Endothelial cell of umbilical vein (primary cell): ENCODE measurements around the gene LIPT1. TPM values are rescaled to one million over a fixed set of nuclear protein-coding genes. Genes with fewer than 3 reads are reported as not detected.

ENCODE experiments used
- BruUV-seq: library from RNA; stranded (reverse); fragments of 400-500 nt; replicated peaks from 2 replicates; lab custom pipeline; 2021; lab: Mats Ljungman, UMichigan
- CTCF ChIA-PET: fragments of 300-600, 350-600 bp; sonication (Branson Sonifier 250); formaldehyde crosslinking; loops from one replicate; lab custom pipeline; 2021; ENCODE audit warnings: antibody characterized with exemption, inconsistent platforms; lab: Charles Lee
- POLR2A ChIA-PET: fragments of 300-600, 350-600 bp; sonication (Branson Sonifier 250); formaldehyde crosslinking; loops from one replicate; lab custom pipeline; 2021; ENCODE audit warnings: antibody characterized with exemption, inconsistent platforms; lab: Charles Lee
- DNase-seq: peaks from one replicate; pipeline ENCODE4 v3.0.0-alpha.2; 2011; ENCODE audit warnings: low read depth, low spot score
- FAIRE-seq: peaks from 2 replicates; lab custom pipeline; 2011; peaks lifted over from hg19 to GRCh38; lab: Jason Lieb, UNC
- H2AFZ ChIP-seq: 2 replicates; pipeline ENCODE4 v1.6.0; 2012; ENCODE audit warnings: low read depth, low read length, control low read depth, inconsistent platforms
- H3K27ac ChIP-seq: 2 replicates; pipeline ENCODE4 v1.5.1; 2011; ENCODE audit warnings: low read depth, mild to moderate bottlenecking, control low read depth, low read length, moderate library complexity; ENCODE audit not compliant: insufficient read depth
- H3K27me3 ChIP-seq, 2 experiments: 2 replicates each; pipeline versions ENCODE4 v1.6.0 to v1.6.1; 2011; ENCODE audit warnings: low read length in 2 of 2, mixed read lengths in 1 of 2; ENCODE audit not compliant: control insufficient read depth in 2 of 2, insufficient read depth in 2 of 2
- H3K36me3 ChIP-seq, 2 experiments: 2 replicates in 1 of 2; 3 replicates in 1 of 2; pipeline ENCODE4 v1.5.1; 2011; ENCODE audit warnings: low read length in 2 of 2, mild to moderate bottlenecking in 1 of 2, moderate library complexity in 1 of 2; ENCODE audit not compliant: control insufficient read depth in 2 of 2, insufficient read depth in 2 of 2; ENCODE audit errors: extremely low read depth in 1 of 2
- H3K4me1 ChIP-seq: 3 replicates; pipeline ENCODE4 v1.5.1; 2011; ENCODE audit warnings: mild to moderate bottlenecking, low read length; ENCODE audit not compliant: control insufficient read depth, insufficient read depth; ENCODE audit errors: extremely low read depth
- H3K4me2 ChIP-seq: 2 replicates; pipeline ENCODE4 v1.6.1; 2011; ENCODE audit warnings: low read length, control low read depth, mixed read lengths; ENCODE audit not compliant: insufficient read depth
- H3K4me3 ChIP-seq, 3 experiments: fragments of 200-600 bp in 1 of 3; sonication (generic), shearing (Covaris generic) in 1 of 3; replicated peaks in 1 of 3; 2 replicates each; pipeline ENCODE4 v1.5.1; 2011 to 2016; ENCODE audit warnings: control low read depth in 3 of 3, low read length in 3 of 3, mild to moderate bottlenecking in 2 of 3, inconsistent platforms in 1 of 3, low read depth in 1 of 3, moderate library complexity in 1 of 3; ENCODE audit not compliant: insufficient read depth in 1 of 3
- H3K79me2 ChIP-seq: 2 replicates; pipeline ENCODE4 v1.6.0; 2012; ENCODE audit warnings: low read length, inconsistent platforms; ENCODE audit not compliant: control insufficient read depth, insufficient read depth
- H3K9ac ChIP-seq: replicated peaks from 2 replicates; pipeline ENCODE3; 2011; ENCODE audit warnings: low read length, control low read depth; ENCODE audit not compliant: insufficient read depth; ENCODE audit errors: extremely low read depth
- H3K9me1 ChIP-seq: replicated peaks from 3 replicates; pipeline ENCODE4 v1.6.0; 2011; ENCODE audit warnings: mild to moderate bottlenecking, low read length; ENCODE audit not compliant: control insufficient read depth, insufficient read depth; ENCODE audit errors: extremely low read depth
- H3K9me3 ChIP-seq: replicated peaks from 2 replicates; pipeline ENCODE4 v1.5.1; 2012; ENCODE audit warnings: low read length, inconsistent platforms; ENCODE audit not compliant: control insufficient read depth, insufficient read depth
- H4K20me1 ChIP-seq: replicated peaks from 2 replicates; pipeline ENCODE3; 2011; ENCODE audit warnings: mild to moderate bottlenecking, low read length; ENCODE audit not compliant: control insufficient read depth, insufficient read depth; ENCODE audit errors: extremely low read depth
- CTCF ChIP-seq, 2 donors: IDR thresholded peaks; 1 replicate in 1 of 2; 2 replicates in 1 of 2; pipeline ENCODE4 v1.5.1; 2011; ENCODE audit warnings: low read length in 2 of 2, mild to moderate bottlenecking in 2 of 2, moderate library complexity in 2 of 2, control low read depth in 1 of 2, inconsistent platforms in 1 of 2, low read depth in 1 of 2; ENCODE audit not compliant: insufficient read depth in 1 of 2; ENCODE audit errors: extremely low read depth in 1 of 2
- EZH2 ChIP-seq: IDR thresholded peaks from 2 replicates; pipeline ENCODE4 v1.6.1; 2012; ENCODE audit warnings: borderline replicate concordance, low read depth, mild to moderate bottlenecking, moderate library complexity, low read length, inconsistent platforms; ENCODE audit not compliant: severe bottlenecking
- FOS ChIP-seq: IDR thresholded peaks from 2 replicates; pipeline ENCODE4 v1.6.1; 2011; ENCODE audit warnings: mild to moderate bottlenecking, low read length, moderate library complexity, borderline replicate concordance; ENCODE audit not compliant: insufficient read depth
- GATA2 ChIP-seq: IDR thresholded peaks from 2 replicates; pipeline ENCODE4 v1.7.0; 2011; ENCODE audit warnings: low read depth, mild to moderate bottlenecking, moderate library complexity, mixed read lengths, low read length; ENCODE audit not compliant: insufficient read length, insufficient read depth
- JUN ChIP-seq: IDR thresholded peaks from 2 replicates; pipeline ENCODE4 v1.6.1; 2011; ENCODE audit warnings: borderline replicate concordance, low read depth; ENCODE audit not compliant: insufficient read length, insufficient read depth
- MYC ChIP-seq: IDR thresholded peaks from one replicate; pipeline ENCODE4 v1.6.1; 2011; ENCODE audit warnings: mild to moderate bottlenecking, low read depth, low read length
- POLR2A ChIP-seq: IDR thresholded peaks from 2 replicates; pipeline ENCODE4 v1.6.1; 2012; ENCODE audit warnings: low read depth, mild to moderate bottlenecking, control low read depth, low read length
- POLR2AphosphoS5 ChIP-seq: IDR thresholded peaks from 2 replicates; pipeline ENCODE4 v1.6.1; 2012; ENCODE audit warnings: low read depth, mild to moderate bottlenecking, control low read depth, low read length, moderate library complexity; ENCODE audit not compliant: insufficient read depth
- dilution Hi-C: fragments of 300-500 bp; cut with MboI; formaldehyde crosslinking; loops from one replicate; pipeline ENCODE4 v1.15.0; 2019; ENCODE audit warnings: low sequenced_read_pairs; ENCODE audit not compliant: extremely low pct_ligation_motif_present
- intact Hi-C: fragments of 100-400 bp; cut with micrococcal nuclease; formaldehyde crosslinking; loops from one replicate; pipeline ENCODE4 v1.10.0; 2022
- polyA plus RNA-seq, 4 experiments: library from polyadenylated mRNA; depleted of rRNA in 3 of 4; stranded (reverse) in 3 of 4; unstranded in 1 of 4; fragments of >200 nt; gene quantifications; 2 replicates each; pipeline versions ENCODE4 v1.2.1 to v1.2.3, GENCODE V29; 2011 to 2012; ENCODE audit warnings: missing spikeins in 1 of 4
- total RNA-seq: library from RNA; stranded (reverse); gene quantifications from 2 replicates; pipeline ENCODE4 v1.2.3, GENCODE V29; 2021
- TF ChIP-seq, protein P1 (sequence below): IDR thresholded peaks from 2 replicates; pipeline ENCODE4 v1.6.1; 2011; ENCODE audit not compliant: insufficient read depth, insufficient read length

The LIPT1 gene
- total and polyA plus RNA-seq, 2 donors (not counting 3 experiments of a cell fraction or from before 2014, with no cell fraction given), result 3.3 to 4.8 TPM

- H3K9me3 ChIP-seq, result no peaks in the 10 kb centered on the region
- H3K36me3 ChIP-seq, result no peaks in the 10 kb centered on the region
- H4K20me1 ChIP-seq, result no peaks in the 10 kb centered on the region
- dilution Hi-C loops (no loop called here), intact Hi-C loops (loop anchor here (1.0 kb wide), 3 partner anchors 40 to 309 kb away; partner anchors contain the start of genes C2orf15, REV1 and TXNDC9)
- peak within 1 kb of the TSS; percentile 67 to 93 (median 74) for H3K4me3 ChIP-seq
- no peaks in the 10 kb centered on the region for H3K27me3 ChIP-seq
- ChIA-PET POLR2A (interaction anchor here (0.6 to 1.3 kb wide), 4 partner anchors 40 to 166 kb away, joined by 3 to 6 read pairs (median 4); partner anchors contain the start of genes C2orf15, EIF5B and TXNDC9), CTCF (interaction anchor here (1.4 to 2.3 kb wide), 3 partner anchors 14 to 532 kb away, joined by 3 to 10 read pairs (median 8); partner anchors contain the start of gene TXNDC9)
- H3K4me2 ChIP-seq, result peak within 1 kb of the TSS; percentile 98
- peaks cover 68% of the 10 kb centered on the region for H3K79me2 ChIP-seq
- TSS peak; percentile 81 for BruUV-seq
- TF ChIP-seq MYC (no peak), CTCF (IDR thresholded peaks at IDR 0.05; ENCODE audit: extremely low read depth in 1 of 2, insufficient read depth in 1 of 2, low read depth in 1 of 2, low read length in 2 of 2) (no peak), POLR2A (peak; percentile 80), JUN (no peak), GATA2 (no peak), POLR2AphosphoS5 (peak; percentile 87), FOS (no peak), EZH2 (no peak)
- TF ChIP-seq, protein P1, sequence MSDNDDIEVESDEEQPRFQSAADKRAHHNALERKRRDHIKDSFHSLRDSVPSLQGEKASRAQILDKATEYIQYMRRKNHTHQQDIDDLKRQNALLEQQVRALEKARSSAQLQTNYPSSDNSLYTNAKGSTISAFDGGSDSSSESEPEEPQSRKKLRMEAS, result peak; percentile 71
- H3K27ac ChIP-seq, result peak within 1 kb of the TSS; percentile 48
- DNase-seq (peak; percentile 99), FAIRE-seq (peak; percentile 92)
- peak within 1 kb of the TSS; percentile 78 for H3K9ac ChIP-seq
- peak within 1 kb of the TSS; percentile 77 for H2AFZ ChIP-seq
- H3K9me1 ChIP-seq, result no peaks in the 10 kb centered on the region
- H3K4me1 ChIP-seq, result peaks cover 17% of the 10 kb centered on the region
Observed at GRCh38 chr2:99180755-99181623, 26.2 kb downstream of the LIPT1 start, which contains the start of the genes MITD1 and MRPL30. MITD1 (minus strand) TSS chr2:99181058; CDS start chr2:99180981, 77 bp downstream. MRPL30 (plus strand) TSS chr2:99181184; CDS start chr2:99186204, 5,020 bp downstream.
